Pancreas (tissue), 10 donors: ENCODE results near the gene SCML1. TPM values are rescaled to one million over a fixed set of nuclear protein-coding genes. Genes with fewer than 3 reads are reported as not detected.

Experiments used
- ATAC-seq, 4 donors: fragments of 200-7000 bp; cut with Tn5 transposase; one replicate each; pipeline versions ENCODE4 v1.8.0 to v1.9.1; 2020; ENCODE audit warnings: mild to moderate bottlenecking in 4 of 4, moderate library complexity in 4 of 4
- DNase-seq, 6 donors: peaks; one replicate each; pipeline ENCODE4 v3.0.0-alpha.2; 2020
- FAIRE-seq: peaks from 2 replicates; lab custom pipeline; 2012; peaks lifted over from hg19 to GRCh38; lab: Jason Lieb, UNC
- H3K27ac ChIP-seq, 4 donors: fragments of 200-600 bp; sonication (generic); 1 replicate in 3 of 4; 2 replicates in 1 of 4; pipeline versions ENCODE4 v1.5.0 to v1.8.0; 2020
- H3K27me3 ChIP-seq, 4 donors: fragments of 200-600 bp; one replicate each; pipeline ENCODE4 v1.8.0; 2021
- H3K36me3 ChIP-seq, 3 donors: fragments of 200-600 bp; sonication (generic) in 1 of 3; one replicate each; pipeline versions ENCODE4 v1.5.0 to v1.8.0; 2020 to 2021
- H3K4me1 ChIP-seq, 3 donors: fragments of 200-600 bp; one replicate each; pipeline ENCODE4 v1.8.0; 2021
- H3K4me3 ChIP-seq, 4 donors: fragments of 200-600 bp; sonication (generic) in 2 of 4; one replicate each; pipeline versions ENCODE4 v1.5.0 to v1.8.0; 2020 to 2021
- H3K9me3 ChIP-seq, 4 donors: fragments of 200-600 bp; one replicate each; pipeline ENCODE4 v1.8.0; 2021
- CTCF ChIP-seq, 4 donors: fragments of 200-600 bp; sonication (generic) in 3 of 4; IDR thresholded peaks; one replicate each; pipeline versions ENCODE4 v1.5.0 to v1.8.0; 2021; ENCODE audit warnings: antibody characterized with exemption in 4 of 4
- WGBS, 2 donors: extraction: QIAGEN DNeasy Blood & Tissue Kit; methylation state at CpG; one replicate each; pipeline ENCODE4 v1.1.7; 2013; 5-methylcytosine and 5-hydroxymethylcytosine counted together
- intact Hi-C, 3 donors: fragments of 100-400 bp; cut with DNase I; formaldehyde crosslinking; loops; one replicate each; pipeline versions ENCODE4 v1.11.1 to v1.14.2; 2022
- polyA plus RNA-seq, 2 donors: library from polyadenylated mRNA; stranded (reverse); fragments of 200-250 nt; gene quantifications; one replicate each; pipeline ENCODE4 v1.2.3, GENCODE V29; 2013
- total RNA-seq, 6 donors: library from RNA; stranded (reverse); fragmentation: NEBNext Ultra II Directional in 4 of 6; extraction: Animal tissue kit (Norgen Biotek cat#: 25700) in 4 of 6; gene quantifications; one replicate each; pipeline versions ENCODE4 v1.2.1 to v1.2.4, GENCODE V29; 2021 to 2023
- donor health status: healthy with polysubstance abuse.
- donor health status: DM: no; HTN: no; CAD: no; lungs with moderate emphysema.
- donor health status: DM: no; HTN: no; CAD: no.
- donor health status: control.
- donor health status: control.
- donor health status: Bipolar disorder and iron deficiency.
- donor health status: DM: yes; HTN: yes; CAD: no.
- donor health status: DM: no; HTN: no; CAD: no.
- donor health status: DM: no; HTN: no; CAD: no.
- donor health status: DM: yes; HTN: yes; CAD: no.

SCML1 gene
- total and polyA plus RNA-seq, 8 donors: 3.8 to 15.5 (median 4.8) TPM

DNA sequence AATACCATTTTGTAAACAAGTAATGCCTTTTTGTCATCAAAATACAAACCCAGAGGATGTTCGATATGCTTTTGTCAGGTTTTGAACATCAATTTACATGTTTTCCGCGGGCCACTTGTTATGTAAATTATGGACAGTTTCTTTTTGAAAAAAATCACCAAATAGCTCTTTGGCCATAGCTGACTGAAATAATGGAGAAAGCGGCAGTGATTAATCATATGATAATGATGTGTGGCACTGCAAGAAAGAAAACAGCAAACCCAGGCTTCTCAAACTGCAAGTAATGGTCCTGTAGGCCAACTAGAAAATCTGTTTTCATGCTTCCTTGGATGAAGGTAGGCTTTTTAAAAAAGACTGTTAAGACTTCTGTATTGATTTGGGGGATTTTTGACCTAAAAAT is 15.6 kb upstream of the SCML1 start:
- Histone ChIP-seq H3K4me1 (no peaks in the 10 kb centered on the region), H3K36me3 (no peaks in the 10 kb centered on the region), H3K4me3 (no peak overlapping the region), H3K9me3 (no peaks in the 10 kb centered on the region), H3K27me3 (peaks cover 0 to 22% (median 0%) of the 10 kb centered on the region in 4 donors), H3K27ac (no peak overlapping the region)
- no peak for DNase-seq
- 65 to 89% methylated on average over 4 of the region's 4 CpGs for WGBS, 2 donors
- no peak for FAIRE-seq
- no peak for ATAC-seq
- intact Hi-C loops: no loop called here
- no peak for TF ChIP-seq CTCF (IDR thresholded peaks at IDR 0.05)

DNA sequence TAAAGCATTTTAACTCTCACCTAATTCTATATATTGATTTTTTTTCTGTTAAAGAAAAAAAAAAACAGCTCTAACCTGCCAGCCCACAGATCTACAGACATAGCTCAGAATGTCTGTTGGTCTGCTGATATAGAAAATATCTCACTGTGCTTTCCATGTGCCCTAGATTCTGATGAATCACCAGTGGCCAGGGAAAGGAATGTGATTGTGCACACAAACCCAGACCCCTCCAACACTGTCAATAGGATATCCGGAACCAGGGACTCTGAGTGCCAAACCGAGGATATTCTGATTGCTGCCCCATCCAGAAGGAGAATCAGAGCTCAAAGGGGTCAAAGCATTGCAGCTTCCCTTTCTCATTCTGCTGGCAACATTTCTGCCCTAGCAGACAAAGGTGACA is 12.1 kb upstream of the SCML1 start:
- FAIRE-seq (no peak), ATAC-seq (no peak), DNase-seq (no peak)
- H3K4me1 ChIP-seq: no peaks in the 10 kb centered on the region
- no peak overlapping the region for H3K4me3 ChIP-seq
- intact Hi-C loops: no loop called here
- TF ChIP-seq CTCF (IDR thresholded peaks at IDR 0.05): no peak
- no peak overlapping the region for H3K27ac ChIP-seq
- H3K9me3 ChIP-seq: no peaks in the 10 kb centered on the region
- H3K27me3 ChIP-seq: peaks cover 0 to 9% (median 0%) of the 10 kb centered on the region in 4 donors
- H3K36me3 ChIP-seq: no peaks in the 10 kb centered on the region
- 58 to 82% methylated on average over 2 of the region's 2 CpGs for WGBS, 2 donors

- 73 to 83% methylated on average over 16 of the region's 16 CpGs for WGBS, 2 donors
- peaks cover 0 to 7% (median 0%) of the 10 kb centered on the region in 3 donors for H3K4me1 ChIP-seq
- intact Hi-C loops: no loop called here
- FAIRE-seq: no peak
- TF ChIP-seq CTCF (IDR thresholded peaks at IDR 0.05): no peak
- no peak for DNase-seq
- no peaks in the 10 kb centered on the region for H3K36me3 ChIP-seq
- H3K27me3 ChIP-seq: no peaks in the 10 kb centered on the region
- H3K27ac ChIP-seq: no peak overlapping the region
- no peak for ATAC-seq
- H3K4me3 ChIP-seq: no peak overlapping the region
- H3K9me3 ChIP-seq: no peaks in the 10 kb centered on the region
Observed at GRCh38 chrX:17732138-17732783, 5.0 kb upstream of the SCML1 start.

DNA sequence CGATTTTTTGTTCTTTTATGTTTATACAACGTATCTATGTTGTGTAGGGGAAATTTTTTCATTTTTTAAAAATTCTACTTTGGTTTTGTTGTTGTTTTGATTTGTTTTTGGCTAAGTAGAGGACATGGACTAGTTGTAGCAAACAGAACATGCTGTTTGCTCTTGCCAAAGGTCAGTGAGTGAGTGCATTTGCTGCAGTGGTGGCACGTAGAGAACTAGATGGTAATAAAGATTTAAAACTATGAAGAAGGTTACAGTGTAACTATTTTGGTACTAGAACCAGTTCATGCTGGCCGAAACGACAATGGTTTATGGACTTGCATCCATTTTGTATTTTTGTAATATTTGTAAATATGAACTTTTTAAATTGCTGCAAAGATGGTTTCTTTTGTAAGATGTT is 1.9 kb upstream of the SCML1 start:
- H3K27me3 ChIP-seq: no peaks in the 10 kb centered on the region
- intact Hi-C loops: no loop called here
- peaks cover 0 to 7% (median 4%) of the 10 kb centered on the region in 3 donors for H3K4me1 ChIP-seq
- H3K9me3 ChIP-seq: no peaks in the 10 kb centered on the region
- no peak for TF ChIP-seq CTCF (IDR thresholded peaks at IDR 0.05)
- ATAC-seq: no peak
- FAIRE-seq: peak; percentile 97
- no peak overlapping the region for H3K4me3 ChIP-seq
- no peak for DNase-seq
- peak overlapping the region in 2 of 4 donors; percentile 10 to 74 for H3K27ac ChIP-seq
- no peaks in the 10 kb centered on the region for H3K36me3 ChIP-seq
- WGBS, 2 donors: 16 to 37% methylated on average over 5 of the region's 5 CpGs

GRCh38 chrX:17736478-17736855 is 826 bp upstream of the SCML1 start:
- intact Hi-C loops: no loop called here
- 49 to 56% methylated on average over 5 of the region's 5 CpGs for WGBS, 2 donors
- DNase-seq (no peak), ATAC-seq (no peak), FAIRE-seq (peak; percentile 43)
- peaks cover 0 to 2% (median 0%) of the 10 kb centered on the region in 4 donors for H3K27me3 ChIP-seq
- peak overlapping the region in 2 of 4 donors; percentile 64 to 74 for H3K27ac ChIP-seq
- peak overlapping the region in 2 of 4 donors; percentile 24 to 35 for H3K4me3 ChIP-seq
- H3K4me1 ChIP-seq: peaks cover 0 to 7% (median 4%) of the 10 kb centered on the region in 3 donors
- no peaks in the 10 kb centered on the region for H3K36me3 ChIP-seq
- no peaks in the 10 kb centered on the region for H3K9me3 ChIP-seq
- no peak for TF ChIP-seq CTCF (IDR thresholded peaks at IDR 0.05)
